ENCODE results near the gene ARHGAP26.
"Not testable (repeated sequence)": the region's sequence is repeated elsewhere in the genome, so short reads cannot be mapped to it uniquely, and the experiment has no call there.

The ARHGAP26 gene

DNA sequence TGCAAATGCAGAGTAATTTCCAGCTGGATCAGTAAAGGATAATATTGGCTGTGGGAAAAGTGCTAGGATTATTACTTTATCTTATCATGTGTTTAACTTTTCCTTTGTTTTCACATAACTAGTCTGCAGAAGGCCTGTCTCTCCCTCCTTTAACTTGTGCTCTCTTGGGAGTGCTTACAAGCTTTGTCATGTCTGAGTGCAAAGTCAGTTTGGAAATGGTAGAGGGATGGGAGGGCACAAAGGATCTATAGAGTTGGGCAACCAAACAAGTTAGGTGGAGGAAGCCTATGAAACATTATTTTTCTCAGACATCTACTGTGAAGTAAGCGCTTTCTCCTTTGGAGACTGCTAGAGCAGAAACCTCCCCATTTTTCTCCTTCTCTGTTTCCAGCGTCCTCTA lies 308.8 kb downstream of the ARHGAP26 start:
- DNase-seq (ENCODE audit: low read depth in 2 of 2, low spot score in 1 of 2) = no peak

DNA sequence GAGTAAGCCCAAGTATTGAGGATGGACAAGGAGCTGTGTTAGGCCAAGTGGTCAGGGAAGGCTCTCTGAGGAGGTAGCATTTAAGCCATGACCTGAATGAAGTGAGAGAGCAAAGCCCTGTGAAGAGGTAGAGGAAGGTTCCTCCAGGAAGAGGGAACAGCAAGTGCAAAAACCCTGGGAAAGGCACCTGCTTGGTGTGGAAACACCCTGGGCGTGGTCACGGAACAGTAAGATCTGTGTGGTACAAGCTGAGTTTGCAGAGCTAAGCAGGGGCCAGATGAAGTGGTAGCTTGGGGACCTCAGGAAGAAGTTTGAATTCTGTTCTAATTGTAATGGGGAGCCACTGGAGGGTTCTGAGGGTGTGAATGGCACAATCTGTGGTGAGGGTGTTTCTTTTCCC lies 310.2 kb downstream of the ARHGAP26 start:
- no peak for DNase-seq (ENCODE audit: low read depth in 2 of 2, low spot score in 1 of 2)

DNA sequence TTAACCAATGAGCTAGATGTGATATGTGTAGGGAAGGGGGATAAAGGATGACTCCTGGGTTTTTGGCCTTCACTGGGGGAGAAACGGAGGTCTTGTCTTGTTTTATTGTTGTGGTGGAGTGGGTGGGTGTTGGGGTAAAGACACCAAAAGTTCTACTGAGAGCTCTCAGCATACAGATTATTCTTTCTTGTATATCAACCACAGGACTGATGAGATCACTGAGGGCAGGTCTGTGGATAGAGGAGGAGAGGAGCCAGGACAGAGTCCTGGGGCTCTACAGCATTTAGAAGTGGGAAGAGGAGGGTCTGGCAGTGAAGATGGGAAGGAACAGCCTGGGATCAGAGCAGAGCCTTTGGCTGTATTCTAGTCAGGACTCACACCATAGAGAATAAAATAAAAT lies 310.8 kb downstream of the ARHGAP26 start:
- DNase-seq (ENCODE audit: low read depth in 2 of 2, low spot score in 1 of 2) = no peak

DNA sequence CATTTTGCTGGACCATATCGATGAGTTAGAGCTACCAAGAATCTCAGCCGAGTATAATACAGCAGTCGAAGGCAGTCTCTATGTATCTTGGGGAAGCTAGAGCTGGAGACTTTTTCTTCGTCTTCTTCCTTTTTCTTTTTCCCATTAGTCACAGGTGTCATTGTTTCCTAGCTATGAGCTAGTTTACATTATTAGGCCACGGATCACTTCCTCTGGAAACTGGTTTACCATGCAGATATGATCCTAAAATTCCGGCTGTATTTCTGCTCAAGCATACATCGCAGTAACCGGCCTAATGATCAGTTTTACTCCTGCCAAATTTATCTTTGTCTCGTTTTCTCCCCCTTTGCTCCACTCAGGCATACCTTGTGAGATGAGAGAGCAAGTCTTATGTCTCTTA lies 312.8 kb downstream of the ARHGAP26 start:
- no peak for DNase-seq (ENCODE audit: low read depth in 2 of 2, low spot score in 1 of 2)

DNA sequence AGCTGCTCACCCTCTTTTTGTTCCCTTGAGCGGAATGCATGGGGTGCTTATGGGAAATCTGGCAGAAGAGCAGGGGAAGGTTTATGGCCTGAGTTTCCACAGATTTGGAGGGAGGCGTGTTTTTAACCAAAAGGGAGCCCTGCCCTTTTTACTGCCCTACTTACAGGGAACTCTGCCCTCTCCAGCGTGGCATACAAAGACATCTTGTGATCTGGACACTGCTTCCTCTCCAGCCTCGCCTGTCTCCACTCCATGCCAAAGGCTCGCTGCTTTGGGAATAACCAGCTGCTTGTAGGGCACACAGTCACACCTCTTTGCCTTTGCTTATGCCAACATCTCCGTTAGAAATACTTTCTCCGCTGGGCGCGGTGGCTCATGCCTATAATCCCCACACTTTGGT lies 314.2 kb downstream of the ARHGAP26 start:
- DNase-seq (ENCODE audit: low read depth in 2 of 2, low spot score in 1 of 2) = no peak

DNA sequence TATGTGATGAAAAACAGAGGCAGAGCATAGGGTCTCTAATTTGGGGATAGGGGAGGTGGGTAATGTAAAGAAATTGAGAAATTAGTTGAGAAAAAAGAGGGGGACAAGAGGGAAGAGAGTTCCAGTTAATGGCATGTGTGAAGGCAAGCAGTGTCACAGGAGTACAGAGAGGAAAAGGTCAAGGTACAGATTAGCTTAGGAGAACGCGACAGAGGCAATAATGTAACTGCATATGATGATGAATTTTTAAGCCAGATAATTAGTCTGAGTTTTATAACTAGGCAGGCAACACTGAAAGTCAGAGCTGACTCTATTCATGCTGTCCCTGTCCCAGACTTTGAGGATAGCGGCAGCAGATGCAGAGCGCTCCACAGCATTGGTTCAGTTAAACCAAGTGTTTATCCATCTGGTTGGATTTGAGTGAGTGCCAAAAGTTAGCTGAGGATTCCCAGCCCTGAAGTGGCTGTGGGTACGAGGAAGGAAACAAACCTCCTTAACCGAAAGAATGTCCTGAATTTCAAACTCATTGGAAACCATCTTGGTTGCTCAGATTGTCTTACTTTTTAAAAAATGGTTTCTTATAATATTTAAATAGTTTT lies 315.2 kb downstream of the ARHGAP26 start:
- no peak for DNase-seq (ENCODE audit: low read depth in 2 of 2, low spot score in 1 of 2)

DNA sequence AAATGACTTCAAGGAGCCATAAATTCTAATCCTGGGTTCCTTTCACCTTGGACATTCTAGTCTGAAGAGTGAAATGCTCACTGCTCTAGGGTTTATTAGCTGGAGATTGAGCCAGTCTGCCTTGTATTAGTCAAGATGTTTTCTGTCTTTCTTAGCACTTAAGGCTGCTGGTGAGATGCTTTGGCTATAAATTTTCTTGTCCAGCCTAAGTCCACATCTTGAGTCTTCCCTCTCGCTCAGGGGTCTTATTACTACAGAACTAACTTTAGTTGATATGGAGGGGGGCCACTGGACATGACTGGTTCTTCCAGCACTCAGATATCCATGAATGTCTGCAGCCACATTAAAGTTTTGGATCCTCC lies 316.4 kb downstream of the ARHGAP26 start:
- DNase-seq (ENCODE audit: low read depth in 2 of 2, low spot score in 1 of 2) = no peak

DNA sequence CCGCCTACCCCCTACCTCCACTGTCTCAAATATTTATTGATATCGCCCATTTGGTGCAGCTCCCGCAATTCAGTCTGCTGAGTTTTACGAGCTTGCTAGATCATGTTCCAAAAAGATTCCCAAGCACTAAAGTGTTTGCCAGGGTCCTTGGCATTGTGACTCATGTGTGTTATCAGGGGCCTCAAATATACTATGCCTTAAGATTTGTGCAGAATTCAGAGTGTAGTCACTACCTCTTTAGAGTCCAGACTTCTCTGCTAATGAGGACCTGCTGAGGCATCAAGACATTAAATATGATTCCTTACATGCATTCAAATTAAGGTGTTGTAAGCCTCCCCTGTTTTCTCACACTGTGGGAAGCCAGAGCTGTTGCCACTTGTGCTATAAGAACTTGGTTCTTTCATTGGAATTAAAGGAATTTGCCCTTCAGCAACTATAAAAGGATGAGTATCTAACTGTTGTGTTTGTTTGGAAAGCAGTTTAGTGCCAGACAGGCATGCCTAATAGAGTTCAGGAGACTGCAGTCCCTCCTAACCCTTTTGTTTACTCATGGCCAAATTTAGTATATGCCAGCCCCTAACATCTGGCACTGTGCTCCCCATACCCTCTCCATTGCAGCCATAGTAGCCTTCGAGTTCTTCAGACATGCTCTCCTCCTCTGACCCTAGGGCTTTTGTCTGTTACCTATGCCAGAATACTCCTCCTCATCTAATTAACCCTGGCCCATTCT lies 316.9 kb downstream of the ARHGAP26 start:
- no peak for DNase-seq (ENCODE audit: low read depth in 2 of 2, low spot score in 1 of 2)

DNA sequence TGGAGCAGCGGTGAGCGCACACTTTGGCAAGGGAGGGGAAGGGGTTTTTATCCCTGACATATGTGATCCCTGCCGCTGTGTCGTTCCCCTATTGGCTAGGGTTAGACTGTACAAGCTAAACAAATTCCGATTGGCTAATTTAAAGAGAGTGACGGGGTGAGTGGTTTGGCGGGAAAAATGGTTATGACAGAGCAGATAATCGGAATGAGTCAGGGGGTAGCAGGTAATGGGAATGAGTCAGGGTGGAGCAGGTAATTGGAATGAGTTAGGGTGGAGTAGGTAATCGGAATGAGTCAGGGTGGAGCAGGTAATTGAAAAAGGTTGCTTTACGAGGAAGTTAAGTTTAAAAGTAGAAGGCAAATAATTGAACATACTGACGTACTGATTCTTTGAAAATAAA lies 318.5 kb downstream of the ARHGAP26 start:
- DNase-seq (ENCODE audit: low read depth in 2 of 2, low spot score in 1 of 2) = not testable (repeated sequence)

DNA sequence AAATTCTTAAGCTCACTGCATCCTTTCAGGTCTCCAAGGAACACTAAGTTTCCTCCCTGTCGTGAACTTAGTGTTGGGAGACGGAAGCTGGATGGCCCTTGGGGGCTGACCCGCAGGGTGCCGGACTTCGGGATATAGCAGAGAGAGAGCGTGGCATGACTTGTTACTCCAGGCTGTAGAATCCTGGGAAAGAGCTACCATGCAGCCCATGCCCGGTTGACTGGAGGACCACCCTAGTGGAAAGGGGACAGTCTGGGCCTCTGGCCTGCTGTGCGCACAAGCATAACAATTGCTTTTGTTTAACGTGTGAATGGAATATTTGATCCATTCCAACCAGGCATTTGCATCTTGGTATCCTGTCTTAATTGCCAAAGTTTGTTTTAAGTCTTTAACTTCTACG lies 319.9 kb downstream of the ARHGAP26 start:
- not testable (repeated sequence) for DNase-seq (ENCODE audit: low read depth in 2 of 2, low spot score in 1 of 2)

DNA sequence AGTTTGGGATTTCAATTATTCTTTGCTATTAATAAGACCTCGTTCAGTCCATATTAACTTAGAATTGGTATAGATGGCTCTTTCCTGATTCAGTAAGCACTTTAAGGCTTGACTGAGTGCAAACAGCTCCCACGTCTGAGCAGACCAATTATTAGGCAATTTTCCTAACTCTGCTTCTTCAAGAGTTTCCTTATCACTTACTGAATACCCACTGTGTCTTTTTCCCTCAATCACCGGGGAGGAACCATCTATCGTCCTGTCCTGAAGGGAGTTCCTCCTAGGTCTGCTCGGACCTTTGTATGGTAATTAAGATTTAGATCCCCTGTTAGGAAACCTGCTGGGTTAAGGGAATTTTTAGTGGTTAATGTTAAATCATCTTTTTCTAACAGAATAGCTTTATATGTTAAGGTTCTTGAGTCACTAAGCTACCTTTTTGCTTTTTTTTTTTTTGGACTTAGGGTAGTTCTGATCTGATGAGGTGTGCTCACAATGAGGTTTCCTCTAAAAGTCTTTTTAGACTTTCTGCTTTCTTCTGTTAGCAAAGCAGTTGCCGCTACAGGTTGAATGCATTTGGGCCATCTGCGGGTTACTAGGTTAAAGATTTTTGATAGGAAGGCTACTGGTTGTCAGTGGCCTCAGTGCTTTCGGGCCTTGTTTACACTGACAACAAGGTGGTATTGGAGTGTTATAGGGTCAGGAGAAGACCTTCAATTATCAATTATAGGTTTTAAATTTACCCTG lies 322.7 kb downstream of the ARHGAP26 start:
- DNase-seq (ENCODE audit: low read depth in 2 of 2, low spot score in 1 of 2) = not testable (repeated sequence)

DNA sequence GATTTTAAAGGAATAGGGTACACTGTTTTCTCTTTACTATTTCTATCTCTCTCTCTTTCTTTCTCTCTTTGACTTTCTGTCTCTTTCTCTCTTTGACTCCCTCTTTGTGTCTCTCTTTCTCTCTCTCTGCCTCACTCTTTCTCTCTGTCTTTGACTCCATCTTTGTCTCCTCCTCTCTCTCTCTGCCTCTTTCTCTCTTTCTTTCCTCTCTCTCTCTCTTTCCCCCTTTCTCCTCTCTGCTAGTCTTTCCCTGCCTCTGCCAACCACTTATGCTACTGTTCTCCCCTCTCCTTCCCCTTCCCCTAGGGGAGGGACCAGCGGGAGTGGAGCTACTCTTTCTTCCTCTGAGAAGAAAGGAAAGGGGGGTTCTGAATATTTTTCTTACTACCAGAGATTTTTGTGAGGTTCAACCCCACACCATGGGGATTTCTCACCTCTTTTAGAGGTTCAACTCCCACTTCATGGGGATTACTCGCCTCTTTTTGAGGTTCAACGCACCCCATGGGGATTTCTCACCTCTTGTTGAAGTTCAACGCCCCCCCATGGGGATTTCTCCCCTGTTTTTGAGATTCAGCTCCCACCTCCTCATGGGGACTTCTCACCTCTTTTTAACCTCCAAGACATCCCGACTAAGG lies 323.4 kb downstream of the ARHGAP26 start:
- DNase-seq (ENCODE audit: low read depth in 2 of 2, low spot score in 1 of 2) = no peak

DNA sequence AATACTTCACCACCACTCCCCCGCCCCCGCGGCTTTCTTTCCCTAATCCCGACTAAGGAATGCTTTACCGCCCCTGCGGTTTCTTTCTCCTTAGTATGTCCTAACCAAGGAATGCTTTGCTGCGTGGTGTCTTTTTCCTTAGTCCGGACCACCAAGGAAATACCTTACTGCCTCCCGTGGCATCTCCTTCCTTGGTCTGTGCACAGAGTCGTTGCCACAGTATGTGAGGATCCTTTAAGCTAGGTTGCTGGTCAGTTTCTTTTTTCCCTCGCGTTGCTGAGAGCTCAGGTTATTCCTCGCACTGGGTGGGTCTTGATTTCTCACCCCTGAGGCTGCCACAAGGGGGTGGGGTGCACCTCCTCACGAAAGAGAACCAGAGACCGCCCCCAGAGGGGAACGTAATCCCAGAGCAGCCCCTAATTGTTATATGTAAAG lies 323.9 kb downstream of the ARHGAP26 start:
- DNase-seq (ENCODE audit: low read depth in 2 of 2, low spot score in 1 of 2) = no peak

DNA sequence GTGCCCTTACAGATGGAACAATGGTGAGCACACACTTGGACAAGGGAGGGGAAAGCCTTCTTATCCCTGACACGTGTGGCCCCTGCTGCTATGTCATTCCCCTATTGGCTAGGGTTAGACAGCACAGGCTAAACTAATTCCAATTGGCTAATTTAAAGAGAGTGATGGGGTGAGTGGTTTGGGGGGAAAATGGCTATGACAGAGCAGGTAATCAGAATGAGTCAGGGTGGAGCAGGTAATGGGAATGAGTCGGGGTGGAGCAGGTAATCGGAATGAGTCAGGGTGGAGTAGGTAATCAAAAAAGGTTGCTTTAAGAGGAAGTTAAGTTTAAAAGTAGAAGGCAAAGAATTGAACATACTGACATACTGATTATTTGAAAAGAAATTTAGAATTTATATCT lies 324.4 kb downstream of the ARHGAP26 start:
- not testable (repeated sequence) for DNase-seq (ENCODE audit: low read depth in 2 of 2, low spot score in 1 of 2)

DNA sequence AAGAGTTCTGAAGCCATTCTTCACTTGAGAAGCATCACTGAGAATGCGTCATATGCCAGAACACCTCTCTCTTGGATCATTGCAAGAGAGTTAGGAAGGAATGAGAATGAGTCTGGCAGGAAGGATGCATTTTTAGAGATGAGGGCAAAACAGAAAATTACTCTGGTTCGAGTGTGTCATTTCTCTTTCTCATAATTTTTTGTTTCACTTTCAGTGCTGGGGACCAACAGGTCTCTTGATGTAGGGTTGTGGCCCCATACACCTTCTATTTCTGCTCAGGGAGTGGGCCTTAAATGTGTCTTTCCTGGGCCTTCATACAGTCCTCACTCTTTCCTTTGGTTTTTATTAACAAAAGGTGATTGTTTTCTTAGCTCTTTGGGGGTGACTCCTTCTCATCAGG lies 330.9 kb downstream of the ARHGAP26 start:
- no peak for DNase-seq (ENCODE audit: low read depth in 2 of 2, low spot score in 1 of 2)

DNA sequence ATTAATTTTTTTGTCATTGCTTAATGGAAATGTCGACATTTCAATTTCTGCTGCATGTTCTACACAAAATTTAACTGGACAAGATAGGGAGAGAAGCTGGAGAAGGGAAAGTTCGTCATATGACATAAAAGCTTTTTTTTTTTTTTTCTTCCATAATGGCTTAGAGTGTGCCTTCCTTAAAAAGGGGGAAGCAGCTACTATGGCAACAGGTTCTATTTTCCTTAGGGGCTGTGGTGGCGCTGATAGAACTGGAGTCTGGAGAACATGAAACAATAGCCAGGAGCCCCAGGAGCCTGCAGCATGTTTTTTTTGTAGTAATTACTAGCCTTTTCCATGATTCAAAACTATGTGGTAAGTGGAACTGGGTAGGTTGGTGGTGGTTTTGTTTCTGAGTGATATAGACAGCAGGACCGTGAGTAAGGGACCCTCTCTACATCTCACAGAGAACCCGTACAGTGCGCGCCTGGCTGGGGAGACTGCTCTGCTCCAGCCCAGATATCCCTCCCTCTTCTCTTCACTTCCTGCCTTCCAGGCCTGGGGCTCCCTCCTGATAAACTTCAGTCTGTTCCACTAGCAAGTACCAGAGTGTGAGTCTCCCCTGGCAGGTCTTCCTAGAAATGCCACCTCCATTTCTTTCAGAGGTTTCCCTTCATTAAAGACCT lies 331.7 kb downstream of the ARHGAP26 start:
- DNase-seq (ENCODE audit: low read depth in 2 of 2, low spot score in 1 of 2) = no peak

DNA sequence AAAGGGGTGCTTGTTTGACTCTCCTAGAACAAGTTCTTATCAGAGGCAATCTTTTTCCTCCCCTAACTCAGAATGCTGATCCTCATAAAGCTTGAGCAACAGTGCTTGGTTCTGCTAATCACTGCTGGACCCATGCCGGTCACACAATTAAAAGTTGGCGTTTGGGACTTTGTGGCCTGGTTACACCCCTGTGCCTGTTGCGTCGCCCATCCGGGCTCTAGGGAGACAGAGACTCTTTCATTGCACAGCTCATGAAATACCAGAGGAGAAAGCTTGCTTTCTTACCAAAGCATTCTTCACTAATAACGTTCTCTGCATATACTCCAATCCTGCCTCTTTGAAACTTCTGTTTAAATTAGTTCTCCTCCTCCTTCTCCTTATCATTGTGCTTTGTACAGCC lies 332.2 kb downstream of the ARHGAP26 start:
- DNase-seq (ENCODE audit: low read depth in 2 of 2, low spot score in 1 of 2) = no peak

DNA sequence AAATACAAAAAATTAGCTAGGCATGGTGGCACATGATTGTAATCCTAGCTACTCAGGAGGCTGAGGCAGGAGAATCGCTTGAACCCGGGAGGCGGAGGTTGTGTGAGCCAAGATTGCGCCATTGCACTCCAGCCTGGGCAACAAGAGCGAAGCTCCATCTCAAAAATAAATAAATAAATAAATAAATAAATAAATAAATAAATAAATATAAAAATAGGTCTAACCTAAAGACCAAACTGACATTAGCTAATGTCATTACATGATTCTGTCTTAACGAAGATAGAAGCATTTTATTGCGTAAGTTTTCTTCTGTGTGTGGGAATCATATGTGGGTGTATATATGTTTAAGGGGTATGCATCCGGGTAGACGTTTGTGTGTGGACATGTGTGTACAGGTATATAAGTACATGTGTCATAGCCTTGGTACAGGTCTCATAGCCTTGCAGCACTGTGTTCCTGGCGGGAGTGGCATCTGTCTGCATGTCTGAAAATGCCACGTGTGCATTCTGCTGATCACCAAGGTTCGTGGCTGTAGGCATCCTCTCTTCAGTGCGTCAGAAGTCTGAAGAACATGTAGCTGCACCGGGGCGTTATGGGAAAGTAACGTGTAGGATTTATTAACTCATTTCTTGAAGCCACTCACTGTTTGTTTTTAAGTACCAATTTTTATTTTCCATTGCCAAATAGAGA lies 335.2 kb downstream of the ARHGAP26 start:
- DNase-seq (ENCODE audit: low read depth in 2 of 2, low spot score in 1 of 2) = no peak

DNA sequence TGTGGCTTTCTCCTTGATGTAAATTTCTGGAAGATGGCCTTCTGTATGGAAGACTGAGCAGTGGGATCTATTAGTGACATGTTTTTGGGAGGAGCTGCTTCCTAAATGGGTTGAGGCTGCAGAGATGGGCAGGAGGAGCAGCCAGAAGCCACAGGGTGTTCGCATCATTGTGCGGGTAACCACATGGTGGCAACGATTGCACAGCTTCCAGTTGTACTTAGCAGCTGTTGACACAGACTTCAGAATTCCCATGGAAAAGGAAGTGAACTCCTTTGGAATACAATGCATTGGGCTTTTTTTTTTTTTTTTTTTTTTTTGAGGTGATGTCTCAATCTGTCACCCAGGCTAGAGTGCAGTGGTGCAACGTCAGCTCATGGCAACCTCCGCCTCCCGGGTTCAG lies 336.0 kb downstream of the ARHGAP26 start:
- DNase-seq (ENCODE audit: low read depth in 2 of 2, low spot score in 1 of 2) = no peak

DNA sequence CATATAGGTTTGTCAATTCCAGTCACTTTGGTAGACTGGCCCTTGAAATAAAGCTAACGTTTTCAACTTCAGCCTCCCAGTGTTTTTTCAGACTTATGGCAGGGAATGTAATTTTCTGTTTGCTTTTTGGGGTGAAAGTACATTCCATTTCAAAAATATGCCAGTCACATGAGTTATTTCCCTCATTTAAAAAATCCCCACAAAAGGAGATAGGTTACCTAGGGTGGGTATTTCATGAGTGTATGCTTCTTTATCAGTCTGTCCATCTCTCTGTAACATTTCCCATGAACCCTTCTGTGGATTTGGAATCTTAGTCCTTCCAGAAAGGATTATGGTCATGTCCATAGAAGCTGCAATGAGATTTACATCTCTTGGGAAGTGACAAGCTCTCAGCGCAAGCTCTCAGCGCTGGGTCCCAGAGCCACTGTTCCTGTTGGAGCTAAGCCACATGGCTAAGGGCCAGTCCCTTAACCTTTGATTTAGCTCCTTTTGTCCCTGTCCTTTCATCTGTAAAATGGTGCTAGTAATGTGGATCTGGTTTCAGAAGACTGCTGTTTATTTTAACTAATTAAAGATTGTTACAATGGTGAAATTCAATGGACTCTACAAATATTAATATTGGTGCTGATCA lies 338.4 kb downstream of the ARHGAP26 start:
- DNase-seq (ENCODE audit: low read depth in 2 of 2, low spot score in 1 of 2) = no peak
